MM.1S (cell line): Measurements from ENCODE around the gene PIP5K1A.

Experiments used
- DNase-seq: peaks from one replicate; pipeline ENCODE4 v3.0.0-alpha.2; 2015
- H2AFZ ChIP-seq: fragments of 300-600 bp; sonication (generic); 2 replicates; pipeline ENCODE4 v1.6.0; 2016; ENCODE audit warnings: antibody characterized with exemption, low read length
- H3F3A ChIP-seq: fragments of 300-600 bp; sonication (generic); 2 replicates; pipeline ENCODE4 v1.6.1; 2016; ENCODE audit warnings: mild to moderate bottlenecking, antibody characterized with exemption, low read length, moderate library complexity, mixed read lengths; ENCODE audit not compliant: insufficient read depth
- H3K27ac ChIP-seq: fragments of 300-600 bp; sonication (generic); 2 replicates; pipeline ENCODE4 v1.5.1; 2016; ENCODE audit warnings: mild to moderate bottlenecking, low read length
- H3K27me3 ChIP-seq: fragments of 300-600 bp; sonication (generic); replicated peaks from 2 replicates; pipeline ENCODE4 v1.6.0; 2016; ENCODE audit warnings: low read length; ENCODE audit not compliant: insufficient read depth
- H3K36me3 ChIP-seq: fragments of 300-600 bp; sonication (generic); replicated peaks from 2 replicates; pipeline ENCODE4 v1.6.1; 2016; ENCODE audit warnings: mild to moderate bottlenecking, low read length, mixed read lengths; ENCODE audit not compliant: insufficient read depth
- H3K4me1 ChIP-seq: fragments of 300-600 bp; sonication (generic); 2 replicates; pipeline ENCODE4 v1.6.1; 2016; ENCODE audit warnings: low read length, mixed read lengths
- H3K4me2 ChIP-seq: fragments of 300-600 bp; sonication (generic); 2 replicates; pipeline ENCODE4 v1.6.0; 2016; ENCODE audit warnings: low read depth, low read length
- H3K4me3 ChIP-seq: fragments of 300-600 bp; sonication (generic); 2 replicates; pipeline ENCODE4 v1.5.1; 2016; ENCODE audit warnings: low read length, mixed read lengths
- H3K79me2 ChIP-seq: fragments of 300-600 bp; sonication (generic); 2 replicates; pipeline ENCODE4 v1.6.1; 2016; ENCODE audit warnings: mixed run types, low read length, mixed read lengths
- H3K9ac ChIP-seq: fragments of 300-600 bp; sonication (generic); 2 replicates; pipeline ENCODE4 v1.6.1; 2016; ENCODE audit warnings: low read length, mixed read lengths
- H3K9me2 ChIP-seq: fragments of 300-600 bp; sonication (generic); replicated peaks from 2 replicates; pipeline ENCODE4 v1.6.1; 2016; ENCODE audit warnings: mild to moderate bottlenecking, low read length, mixed read lengths; ENCODE audit not compliant: insufficient read depth
- H3K9me3 ChIP-seq: fragments of 300-600 bp; sonication (generic); replicated peaks from 2 replicates; pipeline ENCODE4 v1.6.1; 2016; ENCODE audit warnings: mild to moderate bottlenecking, low read length, mixed read lengths; ENCODE audit not compliant: insufficient read depth
- H4K20me1 ChIP-seq: fragments of 300-600 bp; sonication (generic); 2 replicates; pipeline ENCODE4 v1.6.1; 2016; ENCODE audit warnings: mild to moderate bottlenecking, low read length, moderate library complexity, mixed read lengths; ENCODE audit not compliant: insufficient read depth
- CTCF ChIP-seq: fragments of 300-600 bp; sonication (generic); IDR thresholded peaks from 2 replicates; pipeline ENCODE4 v1.5.1; 2016; ENCODE audit warnings: antibody characterized with exemption, low read length, mixed read lengths
- EZH2 ChIP-seq: fragments of 300-600 bp; sonication (generic); optimal IDR thresholded peaks from 2 replicates; pipeline ENCODE3; 2017; ENCODE audit warnings: low read depth, mild to moderate bottlenecking, antibody characterized with exemption, low read length, mixed read lengths
- EZH2phosphoT487 ChIP-seq: fragments of 300-600 bp; sonication (generic); IDR thresholded peaks from 2 replicates; pipeline ENCODE4 v1.6.1; 2018; ENCODE audit warnings: antibody characterized with exemption, low read length

Gene PIP5K1A

GRCh38 chr1:151293093-151293492 is 94.7 kb downstream of the PIP5K1A start:
- H3K36me3 ChIP-seq = no peaks in the 10 kb centered on the region
- TF ChIP-seq EZH2 (no peak), CTCF (no peak), EZH2phosphoT487 (no peak)

GRCh38 chr1:151294742-151295462 is 96.5 kb downstream of the PIP5K1A start:
- no peaks in the 10 kb centered on the region for H3K4me1 ChIP-seq
- no peak overlapping the region for H3K27ac ChIP-seq
- H3K4me3 ChIP-seq = no peak overlapping the region
- no peak for DNase-seq
- no peak for TF ChIP-seq EZH2phosphoT487
- no peak for TF ChIP-seq EZH2
- TF ChIP-seq CTCF = no peak
- no peaks in the 10 kb centered on the region for H4K20me1 ChIP-seq
- H3K36me3 ChIP-seq = peaks cover 4% of the 10 kb centered on the region; the same call in 1 of the 2 replicates
- no peaks in the 10 kb centered on the region for H3K27me3 ChIP-seq
- H3F3A ChIP-seq = no peaks in the 10 kb centered on the region
- H3K9ac ChIP-seq = no peak overlapping the region
- H3K9me2 ChIP-seq = no peaks in the 10 kb centered on the region
- no peak overlapping the region for H2AFZ ChIP-seq
- H3K4me2 ChIP-seq = no peak overlapping the region
- H3K9me3 ChIP-seq = no peaks in the 10 kb centered on the region
- H3K79me2 ChIP-seq = no peaks in the 10 kb centered on the region

More at GRCh38 chr1:151293093-151293492, 94.7 kb downstream of the PIP5K1A start:
- H4K20me1 ChIP-seq = no peaks in the 10 kb centered on the region
- H3K4me2 ChIP-seq = no peak overlapping the region
- H3K4me3 ChIP-seq = no peak overlapping the region
- no peak overlapping the region for H3K9ac ChIP-seq
- no peaks in the 10 kb centered on the region for H3K27me3 ChIP-seq
- H2AFZ ChIP-seq = no peak overlapping the region
- H3K79me2 ChIP-seq = no peaks in the 10 kb centered on the region
- no peak overlapping the region for H3K27ac ChIP-seq
- H3K4me1 ChIP-seq = no peaks in the 10 kb centered on the region
- H3K9me3 ChIP-seq = no peaks in the 10 kb centered on the region
- no peaks in the 10 kb centered on the region for H3F3A ChIP-seq
- H3K9me2 ChIP-seq = no peaks in the 10 kb centered on the region
- DNase-seq = no peak
